Measurements from ENCODE around the gene PACSIN3. TPM values are rescaled to one million over a fixed set of nuclear protein-coding genes. Genes with fewer than 3 reads are reported as not detected.
A peak's percentile ranks its signal among the peaks of the same experiment; 100 is the strongest.

PACSIN3 gene
- total and polyA plus RNA-seq, 2 of the 8 experiments (the other 6 are each of a cell fraction or from before 2014, with no cell fraction given) = 23.8 to 47.2 TPM

GRCh38 chr11:47182380-47182779 is 3.9 kb downstream of the PACSIN3 start (continued):
- TF ChIP-seq CHD7 (IDR thresholded peaks at IDR 0.05; ENCODE audit: insufficient replicate concordance, low read length) = no peak
- peak in 1 of 3 experiments; percentile 14; a peak in 1 of 4 replicates for TF ChIP-seq CTCF (IDR thresholded peaks at IDR 0.05; ENCODE audit: control extremely low read depth in 1 of 3, insufficient read depth in 1 of 3, low read depth in 1 of 3, low read length in 3 of 3)
